NCI-H460 (cell line): ENCODE results near the gene MYO1C. TPM values are rescaled to one million over a fixed set of nuclear protein-coding genes. Genes with fewer than 3 reads are reported as not detected.

Experiments
- DNase-seq: peaks from one replicate; pipeline ENCODE4 v3.0.0-alpha.2; 2016; ENCODE audit warnings: low read depth; ENCODE audit errors: extremely low read depth
- total RNA-seq: library from RNA; depleted of rRNA; stranded (reverse); fragments of >200 nt; shearing (Covaris generic); gene quantifications from 2 replicates; pipeline ENCODE4 v1.2.3, GENCODE V29; 2014

MYO1C gene
- total RNA-seq, 1 experiment from 2014 or later = 78.8 TPM

- DNase-seq = peak; percentile 86
Measured at GRCh38 chr17:1486802-1487695, 5.4 kb downstream of the MYO1C start.

GRCh38 chr17:1485423-1486376, 6.8 kb downstream of the MYO1C start:
- no peak for DNase-seq

GRCh38 chr17:1484676-1485422, 7.6 kb downstream of the MYO1C start:
- no peak for DNase-seq

- DNase-seq = no peak
Measured at GRCh38 chr17:1484060-1484535, 8.4 kb downstream of the MYO1C start.

GRCh38 chr17:1482680-1483079, 9.8 kb downstream of the MYO1C start:
- DNase-seq = no peak

GRCh38 chr17:1481736-1482135, 10.8 kb downstream of the MYO1C start:
- no peak for DNase-seq

GRCh38 chr17:1480747-1481465, 11.6 kb downstream of the MYO1C start:
- no peak for DNase-seq

GRCh38 chr17:1478418-1478817, 14.1 kb downstream of the MYO1C start:
- DNase-seq = no peak

- no peak for DNase-seq
Measured at GRCh38 chr17:1475321-1475854, 17.1 kb downstream of the MYO1C start.

GRCh38 chr17:1474402-1475189, 17.9 kb downstream of the MYO1C start:
- DNase-seq = no peak

- DNase-seq = no peak
Measured at GRCh38 chr17:1473841-1474240, 18.6 kb downstream of the MYO1C start.

- no peak for DNase-seq
Measured at GRCh38 chr17:1473170-1473569, 19.3 kb downstream of the MYO1C start.

GRCh38 chr17:1471911-1472821, 20.3 kb downstream of the MYO1C start:
- DNase-seq = no peak

GRCh38 chr17:1471490-1471889, 21.0 kb downstream of the MYO1C start:
- DNase-seq = no peak

GRCh38 chr17:1470755-1471462, 21.6 kb downstream of the MYO1C start:
- DNase-seq = no peak

- DNase-seq = no peak
Measured at GRCh38 chr17:1470071-1470754, 22.3 kb downstream of the MYO1C start.
